ENCODE results near the gene SMARCE1. TPM values are rescaled to one million over a fixed set of nuclear protein-coding genes. Genes with fewer than 3 reads are reported as not detected.

Gene SMARCE1
- total RNA-seq, result 10 to 100 TPM; 85.6 to 93.9 TPM

DNA sequence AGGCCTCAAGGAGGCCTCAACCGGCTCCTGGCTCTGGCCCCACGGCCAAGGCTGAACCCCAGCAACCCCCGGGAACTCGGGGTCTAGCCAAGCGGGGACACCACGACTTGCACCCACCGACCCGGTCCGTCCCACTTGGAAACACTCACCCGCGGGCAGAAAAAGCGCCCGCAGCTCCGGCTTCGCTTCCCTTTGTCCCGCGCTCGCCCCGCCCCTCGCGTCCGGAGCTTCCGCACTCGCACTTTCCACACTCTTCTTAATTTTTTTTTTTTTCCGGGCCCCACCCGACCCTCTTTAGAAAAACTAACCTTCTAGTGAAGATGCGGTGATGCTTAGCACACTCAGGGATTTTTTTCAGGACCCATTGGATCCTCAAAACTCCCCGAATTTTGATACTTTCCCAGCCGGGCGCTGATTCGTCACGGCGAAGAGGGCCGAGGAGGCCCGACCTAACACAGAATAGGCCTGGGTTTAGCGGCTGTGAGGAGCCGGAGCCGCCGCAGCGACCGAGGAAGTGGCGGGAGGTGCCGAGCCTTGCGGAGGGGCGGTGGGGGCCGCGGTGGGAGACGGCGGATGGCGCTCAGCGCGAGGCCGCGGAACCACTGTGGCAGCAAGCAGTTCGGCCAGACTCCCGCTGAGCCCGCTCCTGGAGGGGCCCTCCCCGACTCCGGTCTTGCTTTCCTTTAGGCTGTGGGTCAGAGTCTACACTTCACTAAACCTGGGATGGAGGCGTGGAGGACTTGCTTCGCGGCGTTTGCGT lies at the start of gene SMARCE1:
TSS of gene SMARCE1 (minus strand) at position 195 of the 760 bp plus-strand sequence. CDS start 2,016 bp downstream, outside the sequence.
- ATAC-seq (peak; percentile 82 to 87), DNase-seq (ENCODE audit: low spot score in 2 of 2) (peak; percentile 72 to 79)
- no peaks in the 10 kb centered on the region for H3K9me3 Mint-ChIP-seq
- H3K36me3 Mint-ChIP-seq, result peaks cover 27 to 39% of the 10 kb centered on the region in 2 donors
- H3K27ac Mint-ChIP-seq, result peak within 1 kb of the TSS; percentile 99

DNA sequence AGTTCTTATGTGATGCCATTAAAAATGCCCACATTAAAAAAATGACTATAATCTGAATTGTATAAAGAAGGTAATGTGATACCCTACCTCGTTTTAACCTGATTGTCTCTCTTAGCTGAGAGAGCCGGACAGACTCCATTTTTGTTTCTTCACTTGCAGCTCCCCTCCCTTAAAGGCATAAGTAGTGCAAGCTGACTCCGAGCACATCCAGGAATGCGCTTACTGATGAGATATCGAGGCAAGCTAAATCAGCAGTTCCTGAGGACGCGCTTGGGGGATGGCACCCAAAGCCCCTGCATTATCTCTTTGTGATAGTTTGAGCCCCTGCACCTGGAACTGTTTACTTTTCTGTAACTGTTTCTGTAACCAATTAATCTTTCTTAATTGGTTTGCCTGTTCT lies 49.7 kb upstream of the SMARCE1 start:
- ATAC-seq (no peak), DNase-seq (ENCODE audit: low spot score in 2 of 2) (no peak)
- Mint-ChIP-seq H3K36me3 (no peaks in the 10 kb centered on the region), H3K9me3 (no peaks in the 10 kb centered on the region), H3K27ac (no peak overlapping the region)

DNA sequence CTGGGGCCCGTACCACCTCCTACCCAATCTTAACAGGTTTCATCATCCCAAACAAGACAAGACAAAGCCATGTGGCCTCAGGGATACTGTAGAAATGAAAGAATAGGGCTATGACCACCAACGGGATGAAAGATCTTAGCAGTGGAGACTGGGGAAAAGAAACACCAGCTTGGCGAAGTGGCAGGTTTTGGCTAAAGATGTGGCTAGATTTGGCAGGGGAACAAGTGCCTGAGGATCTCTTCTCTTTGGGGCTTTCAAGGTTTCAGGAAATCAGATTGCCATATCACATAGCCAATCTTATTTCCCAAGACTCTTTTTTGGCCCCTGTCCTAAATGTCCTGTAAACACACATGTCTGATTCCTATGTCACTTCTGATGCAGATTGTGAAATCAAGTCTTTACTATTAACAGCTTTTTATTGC lies 49.0 kb upstream of the SMARCE1 start:
- Mint-ChIP-seq H3K9me3 (no peaks in the 10 kb centered on the region), H3K36me3 (no peaks in the 10 kb centered on the region), H3K27ac (no peak overlapping the region)
- ATAC-seq (no peak), DNase-seq (ENCODE audit: low spot score in 2 of 2) (no peak)

DNA sequence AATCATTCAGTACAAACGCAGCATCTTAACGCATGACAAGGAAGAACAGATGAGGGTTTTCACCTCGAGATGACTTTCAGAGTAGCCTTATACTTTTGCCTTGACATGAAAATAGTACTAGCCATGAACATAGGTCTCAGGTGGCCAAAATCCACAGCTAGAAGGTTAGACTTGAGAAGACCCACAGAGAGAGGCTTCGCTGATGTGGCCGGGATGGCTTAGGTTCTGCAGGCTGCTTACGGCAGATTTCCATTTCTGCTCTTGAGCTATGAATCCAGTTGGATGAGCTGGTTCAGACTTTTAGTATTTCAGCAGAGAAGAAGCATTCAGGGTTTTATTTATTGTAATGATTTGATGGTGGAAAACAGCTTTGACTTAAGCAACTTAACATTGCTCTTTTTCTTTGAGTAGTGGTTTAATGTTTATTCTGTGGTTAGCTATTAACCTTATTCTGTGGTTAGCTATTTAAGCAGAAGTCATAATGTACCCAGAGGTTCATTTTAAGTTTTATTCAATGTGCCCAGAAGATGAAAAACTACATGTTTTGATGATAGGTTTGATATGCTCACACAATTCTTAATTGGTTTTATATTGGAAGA lies 48.4 kb upstream of the SMARCE1 start:
- no peak for DNase-seq (ENCODE audit: low spot score in 2 of 2)
- no peak for ATAC-seq
- Mint-ChIP-seq H3K36me3 (no peaks in the 10 kb centered on the region), H3K9me3 (no peaks in the 10 kb centered on the region), H3K27ac (no peak overlapping the region)

DNA sequence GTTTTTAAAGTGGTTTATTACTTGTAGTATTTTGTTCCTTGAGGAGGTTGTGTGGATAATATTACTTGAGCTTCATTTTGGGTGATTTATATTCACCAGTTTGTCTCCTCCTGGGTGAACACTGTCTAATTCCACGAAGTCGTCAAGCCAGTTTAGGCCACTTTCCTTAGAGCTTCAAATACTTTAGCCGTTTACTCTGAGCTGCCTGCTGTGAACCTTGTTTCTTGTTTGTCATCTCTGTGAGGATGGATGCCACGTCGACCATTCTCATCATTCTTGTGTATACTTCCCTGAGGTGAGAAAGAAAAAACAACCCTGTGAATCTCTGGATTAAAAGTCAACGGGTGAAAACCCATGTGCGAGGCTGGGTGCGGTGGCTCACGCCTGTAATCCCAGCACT lies 47.0 kb upstream of the SMARCE1 start:
- no peak for ATAC-seq
- Mint-ChIP-seq H3K9me3 (no peaks in the 10 kb centered on the region), H3K36me3 (no peaks in the 10 kb centered on the region), H3K27ac (no peak overlapping the region)
- DNase-seq (ENCODE audit: low spot score in 2 of 2), result no peak

DNA sequence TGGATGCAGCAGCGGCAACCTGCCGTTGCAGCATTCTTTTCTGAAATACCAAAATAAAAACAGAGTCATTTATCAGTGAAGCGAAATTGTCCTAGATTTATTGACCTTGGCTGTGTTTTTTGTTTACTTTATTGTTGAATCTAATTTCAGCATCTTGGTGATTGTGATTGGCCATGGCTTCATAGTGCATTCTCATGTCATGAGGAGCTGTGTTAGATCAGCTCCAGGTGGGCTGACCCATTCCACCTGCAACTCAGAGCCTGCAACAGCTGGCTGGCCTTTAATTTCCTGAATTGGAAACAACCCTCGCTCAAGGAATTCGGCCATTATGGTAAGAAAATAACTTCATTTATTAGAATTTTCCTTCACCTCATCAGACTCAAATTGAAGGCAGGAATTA lies 39.5 kb upstream of the SMARCE1 start:
- Mint-ChIP-seq H3K9me3 (no peaks in the 10 kb centered on the region), H3K27ac (no peak overlapping the region), H3K36me3 (no peaks in the 10 kb centered on the region)
- no peak for ATAC-seq
- no peak for DNase-seq (ENCODE audit: low spot score in 2 of 2)

DNA sequence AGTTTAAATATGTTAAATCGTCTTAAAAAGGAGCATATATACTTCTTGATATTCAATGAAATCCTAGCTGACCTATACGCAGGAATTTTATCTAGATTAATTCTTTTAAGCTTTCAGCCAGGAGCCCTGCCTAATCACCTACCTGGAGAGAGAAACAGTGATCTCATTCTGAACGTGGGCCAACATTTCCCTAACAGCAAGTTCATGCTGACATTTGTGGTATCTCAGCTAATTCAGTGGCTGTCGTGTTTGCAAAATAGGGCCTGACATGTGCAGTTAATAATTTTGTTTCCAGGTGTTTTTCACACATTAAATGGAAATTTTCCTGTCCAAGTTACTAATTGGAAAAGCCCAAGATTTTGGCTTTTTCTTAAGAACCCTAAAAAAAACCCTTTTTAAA lies 38.6 kb upstream of the SMARCE1 start:
- Mint-ChIP-seq H3K36me3 (no peaks in the 10 kb centered on the region), H3K9me3 (no peaks in the 10 kb centered on the region), H3K27ac (no peak overlapping the region)
- ATAC-seq (no peak), DNase-seq (ENCODE audit: low spot score in 2 of 2) (no peak)

DNA sequence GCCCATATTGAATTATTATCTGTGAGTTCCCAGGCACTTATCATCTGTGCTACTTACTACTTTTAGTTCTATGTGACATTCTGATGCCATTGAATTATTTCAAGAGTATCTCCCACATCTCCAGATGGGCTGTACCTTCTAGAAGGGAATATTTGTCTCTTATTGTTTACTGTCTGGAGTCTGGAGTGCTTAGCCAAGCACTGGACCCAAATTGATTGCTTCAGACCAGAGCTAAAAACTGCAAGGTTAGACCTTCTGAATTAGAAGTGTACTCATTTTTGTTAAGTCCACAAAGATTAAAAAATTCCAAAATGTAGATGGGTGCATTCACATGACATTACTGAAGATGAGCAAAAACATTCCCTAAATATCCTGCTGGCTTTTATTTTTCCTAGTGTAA lies 33.4 kb upstream of the SMARCE1 start:
- H3K36me3 Mint-ChIP-seq, result no peaks in the 10 kb centered on the region
- no peaks in the 10 kb centered on the region for H3K9me3 Mint-ChIP-seq
- ATAC-seq (no peak), DNase-seq (ENCODE audit: low spot score in 2 of 2) (no peak)
- no peak overlapping the region for H3K27ac Mint-ChIP-seq

DNA sequence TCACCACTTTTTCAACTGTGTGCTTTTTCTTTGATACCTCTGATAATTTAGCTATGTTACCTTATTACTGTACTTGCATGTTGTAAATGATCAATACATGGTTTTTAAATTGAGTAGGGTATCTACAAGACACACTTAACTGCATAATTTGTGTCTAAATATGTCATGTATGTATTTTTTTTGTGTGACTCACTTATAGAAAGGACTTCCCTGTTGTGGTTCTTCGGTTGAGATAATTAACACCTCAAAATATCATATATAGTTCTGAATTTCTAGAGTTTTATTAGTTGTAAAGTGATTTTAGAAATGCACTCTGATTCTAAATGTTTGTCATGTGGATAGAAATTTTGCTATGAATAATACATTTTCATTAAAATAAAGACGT lies 31.9 kb upstream of the SMARCE1 start:
- ATAC-seq, result no peak
- DNase-seq (ENCODE audit: low spot score in 2 of 2), result no peak
- Mint-ChIP-seq H3K36me3 (no peaks in the 10 kb centered on the region), H3K9me3 (no peaks in the 10 kb centered on the region), H3K27ac (no peak overlapping the region)

DNA sequence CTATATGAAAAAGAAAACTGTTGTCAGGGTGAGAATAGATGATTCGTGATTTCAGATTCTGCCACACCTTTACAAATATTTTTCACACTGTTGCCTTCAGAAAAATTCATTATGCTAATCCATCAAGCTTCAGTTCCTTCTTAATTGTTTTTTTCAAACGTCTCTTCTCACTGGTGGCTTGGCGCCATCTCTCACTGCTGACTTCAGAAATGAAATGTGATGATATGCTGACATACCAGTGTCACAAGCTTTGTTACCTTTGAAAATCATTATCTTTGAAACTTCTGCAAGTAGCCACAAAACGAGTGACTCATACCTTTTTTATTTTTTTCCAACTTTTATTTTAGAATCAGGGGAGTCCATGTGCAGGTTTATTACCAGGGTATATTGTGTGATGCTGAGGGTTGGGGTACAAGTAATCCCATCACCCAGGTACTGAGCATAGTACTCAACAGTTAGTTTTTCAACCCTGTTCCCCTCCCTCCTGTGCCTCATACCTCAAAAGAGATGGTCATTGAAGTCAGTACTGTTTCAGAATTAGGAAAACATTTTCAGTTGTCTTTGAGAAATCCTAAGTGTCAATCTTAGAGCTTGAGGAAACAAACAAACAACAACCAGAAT lies 31.4 kb upstream of the SMARCE1 start:
- H3K9me3 Mint-ChIP-seq, result no peaks in the 10 kb centered on the region
- H3K36me3 Mint-ChIP-seq, result no peaks in the 10 kb centered on the region
- DNase-seq (ENCODE audit: low spot score in 2 of 2) (no peak), ATAC-seq (peak in 1 of 2 donors; percentile 44)
- H3K27ac Mint-ChIP-seq, result no peak overlapping the region

DNA sequence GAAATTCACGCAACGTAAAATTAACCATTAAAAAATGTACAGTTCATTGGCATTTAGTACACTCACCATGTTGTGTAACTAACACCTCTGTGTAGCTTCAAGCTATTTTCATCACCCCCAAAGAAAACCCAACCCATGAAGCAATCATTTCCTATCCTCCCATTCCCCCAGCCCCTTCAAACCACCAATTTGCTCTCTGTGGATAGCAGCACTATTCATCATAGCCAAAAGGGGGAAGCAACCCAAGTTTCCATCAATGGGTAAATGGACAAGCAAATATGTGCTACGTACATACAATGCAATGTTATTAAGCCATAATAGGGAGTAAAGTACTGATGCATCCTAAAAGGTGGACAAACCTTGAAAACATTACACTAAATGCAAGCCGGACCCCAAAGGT lies 28.3 kb upstream of the SMARCE1 start:
- no peaks in the 10 kb centered on the region for H3K36me3 Mint-ChIP-seq
- no peaks in the 10 kb centered on the region for H3K9me3 Mint-ChIP-seq
- H3K27ac Mint-ChIP-seq, result no peak overlapping the region
- DNase-seq (ENCODE audit: low spot score in 2 of 2), result no peak
- no peak for ATAC-seq

DNA sequence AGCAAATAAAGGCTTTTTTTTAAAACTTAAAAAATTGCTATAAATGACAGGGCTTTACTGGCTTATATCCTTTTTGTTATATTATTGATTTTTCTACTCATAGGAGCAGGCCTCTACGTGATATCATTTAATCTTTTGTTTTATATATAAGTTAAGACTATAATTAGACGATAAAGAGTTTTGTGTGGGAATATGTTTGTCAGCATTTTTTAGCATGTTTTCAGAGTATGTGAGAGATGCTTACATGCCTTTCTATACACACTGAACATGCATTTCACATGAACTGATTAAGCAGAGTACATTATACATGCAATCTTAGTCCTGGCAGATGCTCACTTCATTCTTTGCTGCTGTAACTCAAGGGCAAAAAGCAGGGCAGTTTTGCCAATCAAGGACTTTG lies 25.0 kb upstream of the SMARCE1 start:
- ATAC-seq (no peak), DNase-seq (ENCODE audit: low spot score in 2 of 2) (no peak)
- H3K27ac Mint-ChIP-seq, result no peak overlapping the region
- H3K9me3 Mint-ChIP-seq, result no peaks in the 10 kb centered on the region
- no peaks in the 10 kb centered on the region for H3K36me3 Mint-ChIP-seq

DNA sequence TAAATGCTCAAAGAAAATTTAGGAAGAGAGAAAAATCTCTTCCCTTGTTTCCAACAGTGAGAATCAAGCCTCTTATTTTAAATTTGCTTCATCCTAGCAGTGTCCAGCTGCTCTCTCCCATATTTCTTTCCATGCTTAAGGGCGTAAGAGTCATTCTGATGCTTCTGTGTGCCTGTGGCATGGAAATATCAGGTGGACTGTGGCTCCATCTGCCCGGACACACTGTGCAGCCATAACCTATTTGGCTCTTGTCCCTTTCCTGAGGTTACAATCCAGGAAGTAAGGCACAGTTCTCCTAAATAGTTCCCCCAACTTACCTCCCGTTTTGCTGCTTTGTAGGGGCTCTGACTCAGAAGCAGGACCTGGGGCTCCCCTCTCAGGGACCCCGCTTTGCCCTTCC lies 23.7 kb upstream of the SMARCE1 start:
- no peak for DNase-seq (ENCODE audit: low spot score in 2 of 2)
- Mint-ChIP-seq H3K27ac (no peak overlapping the region), H3K9me3 (no peaks in the 10 kb centered on the region), H3K36me3 (no peaks in the 10 kb centered on the region)
- ATAC-seq, result no peak

DNA sequence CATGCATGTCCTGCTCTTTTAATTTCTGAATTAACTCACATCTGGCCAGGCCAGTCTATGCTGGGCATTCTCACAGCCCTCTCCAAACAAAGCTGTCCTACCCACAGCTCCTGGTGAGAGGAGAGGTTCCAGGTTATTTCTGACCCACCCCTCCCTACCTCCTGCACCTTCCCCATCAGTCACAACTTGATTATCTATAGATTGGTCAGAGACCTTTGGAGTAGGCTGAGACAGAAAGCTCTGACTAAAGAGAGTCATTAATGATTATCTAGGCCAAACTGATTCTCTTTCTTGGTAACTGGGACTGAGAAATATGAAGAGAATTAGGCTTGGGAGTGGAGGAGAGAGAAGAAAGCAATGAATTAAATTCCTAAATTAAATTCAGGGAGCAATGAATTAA lies 18.7 kb upstream of the SMARCE1 start:
- Mint-ChIP-seq H3K9me3 (no peaks in the 10 kb centered on the region), H3K27ac (no peak overlapping the region), H3K36me3 (no peaks in the 10 kb centered on the region)
- DNase-seq (ENCODE audit: low spot score in 2 of 2), result no peak
- no peak for ATAC-seq

DNA sequence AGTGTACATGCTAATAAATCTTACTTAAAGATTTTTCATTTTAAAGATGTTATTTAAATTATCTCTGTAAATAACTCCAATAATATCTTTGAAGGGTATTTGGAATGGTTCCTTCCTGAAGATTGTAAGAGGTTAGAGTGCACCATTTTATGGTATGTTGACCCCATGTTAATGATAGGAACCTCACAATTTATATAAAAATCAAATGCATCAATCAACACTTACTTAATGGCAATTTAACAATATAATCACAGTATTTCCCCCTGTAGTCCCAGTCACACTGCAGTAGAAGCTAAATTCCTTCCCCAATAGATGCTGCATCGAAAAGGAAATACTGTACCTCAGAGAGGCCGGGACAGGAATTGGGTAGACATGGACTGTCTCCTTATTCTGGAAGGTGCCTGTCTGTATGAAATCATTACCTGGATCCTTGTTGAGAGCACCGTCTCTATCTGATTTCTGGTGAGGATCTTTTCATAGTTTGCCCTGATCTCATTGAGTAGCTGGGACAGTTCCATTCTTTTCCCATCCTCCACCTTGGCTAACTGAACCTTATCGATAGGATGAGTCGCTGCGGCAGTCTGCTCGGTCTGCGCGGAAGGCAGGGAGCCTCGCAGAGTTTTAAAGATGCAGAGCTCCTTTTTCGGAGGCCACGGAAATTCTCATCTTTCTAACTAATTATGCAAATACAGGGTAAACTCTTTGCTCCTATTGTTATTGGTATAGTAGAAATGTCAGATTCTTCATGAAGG lies 17.1 kb upstream of the SMARCE1 start, which contains the start of gene KRT222:
TSS of gene KRT222 (minus strand) at position 596 of the 752 bp plus-strand sequence. CDS start at position 518, 78 bp downstream.
- DNase-seq (ENCODE audit: low spot score in 2 of 2) (no peak), ATAC-seq (no peak)
- Mint-ChIP-seq H3K27ac (no peak within 1 kb of the TSS), H3K36me3 (no peaks in the 10 kb centered on the region), H3K9me3 (no peaks in the 10 kb centered on the region)

DNA sequence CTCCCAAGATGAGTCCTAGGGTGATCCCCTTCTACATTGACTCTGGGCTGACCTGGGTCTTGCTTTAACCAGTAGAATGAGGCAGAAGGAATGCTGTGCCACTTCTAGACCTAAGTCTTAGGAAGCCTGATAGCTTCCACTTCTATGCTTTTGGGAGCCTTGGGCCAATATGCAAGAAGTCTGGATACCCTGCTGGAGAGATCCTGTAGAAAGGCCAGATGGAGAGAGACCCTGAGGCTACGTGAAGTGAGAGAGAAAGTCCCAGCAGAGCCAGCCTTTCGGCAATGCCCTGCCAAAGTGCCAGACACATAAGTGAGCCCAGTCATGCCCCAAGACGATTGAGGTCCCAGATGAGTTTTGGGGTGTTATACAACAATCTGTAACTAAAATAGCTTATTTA lies 15.6 kb upstream of the SMARCE1 start:
- Mint-ChIP-seq H3K9me3 (no peaks in the 10 kb centered on the region), H3K36me3 (no peaks in the 10 kb centered on the region), H3K27ac (no peak overlapping the region)
- no peak for ATAC-seq
- DNase-seq (ENCODE audit: low spot score in 2 of 2), result no peak

DNA sequence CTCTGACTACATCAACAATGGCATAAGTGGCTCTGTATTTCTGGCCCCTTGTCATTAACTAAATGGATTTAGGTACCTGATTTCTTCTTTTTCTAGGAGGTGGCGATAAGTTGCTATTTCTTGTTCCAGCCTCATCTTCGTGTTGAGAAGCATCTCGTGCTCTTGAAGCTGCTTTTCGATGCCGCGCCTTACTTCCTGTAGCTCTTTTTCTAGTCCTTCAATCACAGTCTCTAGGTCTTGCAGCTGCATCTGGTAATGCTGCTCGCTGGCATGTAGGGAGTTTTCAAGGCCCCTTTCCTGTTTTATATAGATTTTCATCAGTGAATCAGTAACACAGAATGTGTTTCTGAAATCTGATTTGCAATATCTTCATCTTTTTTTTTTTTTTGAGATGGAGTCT lies 12.3 kb upstream of the SMARCE1 start:
- no peak for DNase-seq (ENCODE audit: low spot score in 2 of 2)

More for the DNA sequence above, 12.3 kb upstream of the SMARCE1 start:
- Mint-ChIP-seq H3K36me3 (no peaks in the 10 kb centered on the region), H3K9me3 (no peaks in the 10 kb centered on the region), H3K27ac (no peak overlapping the region)
- no peak for ATAC-seq

Measured in activated naive CD4-positive, alpha-beta T cell treated with anti-CD3 and anti-CD28 coated beads, Interleukin-2, amount 50 U/mL, for 72 hours (primary cell).